ENCODE results near the gene SLC44A1.

Gene SLC44A1

GRCh38 chr9:105473221-105473620 is 228.8 kb downstream of the SLC44A1 start:
- no peak for DNase-seq (ENCODE audit: low spot score)

- DNase-seq (ENCODE audit: low spot score): peak; percentile 78
Measured at GRCh38 chr9:105475302-105475701, 230.9 kb downstream of the SLC44A1 start.

- no peak for DNase-seq (ENCODE audit: low spot score)
Measured at GRCh38 chr9:105479846-105480245, 235.4 kb downstream of the SLC44A1 start.

GRCh38 chr9:105483618-105484017 is 239.2 kb downstream of the SLC44A1 start:
- DNase-seq (ENCODE audit: low spot score): no peak

- no peak for DNase-seq (ENCODE audit: low spot score)
Measured at GRCh38 chr9:105484226-105484625, 239.8 kb downstream of the SLC44A1 start.

- DNase-seq (ENCODE audit: low spot score): no peak
Measured at GRCh38 chr9:105485131-105485530, 240.7 kb downstream of the SLC44A1 start.

Data from pons (tissue), 1 donor.